22Rv1 (cell line): ENCODE data around the gene ST6GALNAC2.

Experiments
- H3K27ac ChIP-seq: fragments of 450-650 bp; 2 replicates; pipeline ENCODE4 v1.5.1; 2017
- ZFX ChIP-seq: fragments of 450-650 bp; IDR thresholded peaks from 2 replicates; pipeline ENCODE4 v1.6.1; 2017; ENCODE audit warnings: antibody characterized with exemption, borderline replicate concordance
- TF ChIP-seq, protein P1 (sequence below): fragments of 450-650 bp; IDR thresholded peaks from 2 replicates; pipeline ENCODE4 v1.5.1; 2017; ENCODE audit warnings: mild to moderate bottlenecking

The ST6GALNAC2 gene

DNA sequence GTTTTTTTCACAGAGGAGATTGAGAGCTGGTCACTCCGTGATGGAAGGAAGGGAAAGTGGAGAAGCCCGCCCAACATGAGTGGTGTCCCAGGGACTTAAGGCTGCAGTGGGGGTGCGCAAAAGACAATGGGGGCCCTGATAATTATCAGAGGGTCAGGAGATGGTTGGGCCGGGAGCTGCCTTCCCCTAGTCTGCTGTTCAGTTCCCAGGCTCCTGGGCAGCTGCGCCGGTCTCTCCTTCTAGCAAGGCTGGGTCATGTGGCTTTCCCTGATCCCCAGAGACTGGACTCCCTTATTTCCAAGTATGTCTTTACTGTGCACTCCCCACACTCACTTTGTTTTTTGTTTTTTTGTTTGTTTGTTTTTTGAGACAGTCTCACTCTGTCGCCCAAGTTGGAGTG, 64.4 kb downstream of the ST6GALNAC2 start:
- no peak for TF ChIP-seq ZFX
- TF ChIP-seq, protein P1, sequence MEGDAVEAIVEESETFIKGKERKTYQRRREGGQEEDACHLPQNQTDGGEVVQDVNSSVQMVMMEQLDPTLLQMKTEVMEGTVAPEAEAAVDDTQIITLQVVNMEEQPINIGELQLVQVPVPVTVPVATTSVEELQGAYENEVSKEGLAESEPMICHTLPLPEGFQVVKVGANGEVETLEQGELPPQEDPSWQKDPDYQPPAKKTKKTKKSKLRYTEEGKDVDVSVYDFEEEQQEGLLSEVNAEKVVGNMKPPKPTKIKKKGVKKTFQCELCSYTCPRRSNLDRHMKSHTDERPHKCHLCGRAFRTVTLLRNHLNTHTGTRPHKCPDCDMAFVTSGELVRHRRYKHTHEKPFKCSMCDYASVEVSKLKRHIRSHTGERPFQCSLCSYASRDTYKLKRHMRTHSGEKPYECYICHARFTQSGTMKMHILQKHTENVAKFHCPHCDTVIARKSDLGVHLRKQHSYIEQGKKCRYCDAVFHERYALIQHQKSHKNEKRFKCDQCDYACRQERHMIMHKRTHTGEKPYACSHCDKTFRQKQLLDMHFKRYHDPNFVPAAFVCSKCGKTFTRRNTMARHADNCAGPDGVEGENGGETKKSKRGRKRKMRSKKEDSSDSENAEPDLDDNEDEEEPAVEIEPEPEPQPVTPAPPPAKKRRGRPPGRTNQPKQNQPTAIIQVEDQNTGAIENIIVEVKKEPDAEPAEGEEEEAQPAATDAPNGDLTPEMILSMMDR = no peak
- H3K27ac ChIP-seq = no peak overlapping the region

DNA sequence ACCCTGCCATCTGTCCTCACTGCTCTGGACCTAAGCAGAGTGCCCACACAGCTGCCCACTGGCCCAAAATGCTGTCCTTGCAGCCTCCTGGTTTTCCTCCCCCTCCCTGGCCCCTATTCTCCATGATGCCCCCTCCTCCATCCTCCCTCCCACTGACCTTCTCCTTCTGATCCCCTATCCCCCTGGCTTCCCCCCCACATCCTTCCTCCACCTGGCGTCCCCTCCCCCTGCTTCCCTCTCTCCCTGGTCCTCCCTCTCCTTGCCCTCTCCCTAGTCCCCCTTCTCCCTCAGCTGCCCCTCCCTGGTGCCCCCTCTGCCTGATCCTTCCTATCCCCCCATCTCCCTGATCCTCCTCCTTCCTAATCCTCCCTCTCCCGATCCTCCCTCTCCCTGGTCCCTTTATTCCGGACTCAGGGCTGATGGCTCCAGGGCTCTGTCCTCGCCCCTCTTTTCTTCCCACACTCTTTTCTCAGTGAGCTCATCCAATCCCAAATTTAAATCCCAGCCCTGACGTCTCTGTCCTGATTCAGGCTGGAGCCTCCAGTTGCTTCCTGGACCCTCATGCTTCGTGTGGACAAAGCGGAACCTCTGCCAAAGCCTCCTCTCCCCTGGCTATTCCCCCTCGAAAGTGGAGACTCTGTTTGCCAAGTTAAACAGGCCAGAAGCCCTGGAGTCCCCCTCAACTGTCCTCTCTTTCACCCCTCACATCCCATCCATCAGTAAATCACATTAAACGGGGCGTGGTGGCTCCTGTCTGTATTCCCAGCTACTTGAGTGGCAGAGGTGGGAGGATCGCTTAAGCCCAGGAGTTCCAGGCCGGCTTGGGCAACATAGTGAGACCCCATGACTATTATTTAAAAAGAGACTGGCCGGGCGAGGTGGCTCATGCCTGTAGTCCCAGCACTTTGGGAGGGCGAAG, 66.4 kb downstream of the ST6GALNAC2 start:
- TF ChIP-seq, protein P1 = no peak
- no peak for TF ChIP-seq ZFX
- H3K27ac ChIP-seq = no peak overlapping the region

DNA sequence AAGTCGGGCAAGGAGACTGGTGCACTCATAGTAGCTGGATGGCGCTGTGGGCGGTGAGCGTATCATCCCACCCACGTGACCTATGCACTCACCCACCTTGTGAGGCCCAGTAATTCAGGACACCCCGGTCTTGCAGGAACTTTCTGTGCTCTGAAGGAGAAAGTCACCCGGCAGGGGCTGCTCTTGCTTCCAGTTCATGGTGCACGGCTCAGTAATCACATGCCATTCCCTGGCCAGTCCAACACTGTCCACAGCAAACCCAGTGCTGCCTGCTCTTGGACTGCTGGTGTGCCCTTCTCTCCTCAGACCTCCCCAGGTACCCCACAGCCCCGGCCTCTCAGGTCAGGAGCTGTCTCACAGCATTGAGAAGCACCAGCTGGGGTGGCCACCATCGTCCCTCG, 68.0 kb downstream of the ST6GALNAC2 start:
- no peak for TF ChIP-seq ZFX
- TF ChIP-seq, protein P1 = no peak
- no peak overlapping the region for H3K27ac ChIP-seq
